Thoracic aorta (tissue), 2 donors: Measurements from ENCODE around the gene SLC6A6. TPM values are rescaled to one million over a fixed set of nuclear protein-coding genes. Genes with fewer than 3 reads are reported as not detected.

ENCODE experiments used
- ATAC-seq: fragments of 150-250 bp; one replicate; pipeline ENCODE4 v1.8.0; 2017; ENCODE audit warnings: low read depth; ENCODE audit not compliant: insufficient number of reproducible peaks, low FRiP score
- DNase-seq: peaks from one replicate; pipeline ENCODE4 v3.0.0-alpha.2; 2020; ENCODE audit warnings: low spot score
- H3K27ac ChIP-seq, 2 donors: fragments of 200-600 bp; sonication (generic); 1 replicate in 1 of 2; 2 replicates in 1 of 2; pipeline ENCODE4 v1.5.1; 2016; ENCODE audit warnings: mild to moderate bottlenecking in 2 of 2, moderate library complexity in 2 of 2
- H3K27me3 ChIP-seq: fragments of 200-600 bp; sonication (generic); replicated peaks from 2 replicates; pipeline ENCODE4 v1.6.0; 2016; ENCODE audit warnings: mild to moderate bottlenecking; ENCODE audit not compliant: insufficient read depth
- H3K36me3 ChIP-seq: fragments of 200-600 bp; sonication (generic); one replicate; pipeline ENCODE4 v1.5.1; 2016
- H3K4me1 ChIP-seq, 2 donors: fragments of 200-600 bp; sonication (generic); 1 replicate in 1 of 2; 2 replicates in 1 of 2; pipeline versions ENCODE4 v1.5.1 to v1.6.0; 2016; ENCODE audit warnings: low read depth in 2 of 2, mild to moderate bottlenecking in 1 of 2; ENCODE audit not compliant: control insufficient read depth in 1 of 2
- H3K4me3 ChIP-seq: fragments of 200-600 bp; sonication (generic); 2 replicates; pipeline ENCODE4 v1.5.1; 2016; ENCODE audit warnings: mild to moderate bottlenecking
- H3K9me3 ChIP-seq: fragments of 200-600 bp; sonication (generic); 2 replicates; pipeline ENCODE4 v1.5.1; 2016
- CTCF ChIP-seq: fragments of 200-600 bp; sonication (generic); IDR thresholded peaks from one replicate; pipeline ENCODE4 v1.5.1; 2019; ENCODE audit warnings: antibody characterized with exemption
- total RNA-seq, 2 donors: library from RNA; depleted of rRNA; stranded (reverse); fragments of >200 nt; gene quantifications; one replicate each; pipeline versions ENCODE4 v1.1.0 to v1.2.3, GENCODE V29; 2016

Gene SLC6A6
- total RNA-seq, 2 donors from 2014 or later = 33.5 to 45.5 TPM

DNA sequence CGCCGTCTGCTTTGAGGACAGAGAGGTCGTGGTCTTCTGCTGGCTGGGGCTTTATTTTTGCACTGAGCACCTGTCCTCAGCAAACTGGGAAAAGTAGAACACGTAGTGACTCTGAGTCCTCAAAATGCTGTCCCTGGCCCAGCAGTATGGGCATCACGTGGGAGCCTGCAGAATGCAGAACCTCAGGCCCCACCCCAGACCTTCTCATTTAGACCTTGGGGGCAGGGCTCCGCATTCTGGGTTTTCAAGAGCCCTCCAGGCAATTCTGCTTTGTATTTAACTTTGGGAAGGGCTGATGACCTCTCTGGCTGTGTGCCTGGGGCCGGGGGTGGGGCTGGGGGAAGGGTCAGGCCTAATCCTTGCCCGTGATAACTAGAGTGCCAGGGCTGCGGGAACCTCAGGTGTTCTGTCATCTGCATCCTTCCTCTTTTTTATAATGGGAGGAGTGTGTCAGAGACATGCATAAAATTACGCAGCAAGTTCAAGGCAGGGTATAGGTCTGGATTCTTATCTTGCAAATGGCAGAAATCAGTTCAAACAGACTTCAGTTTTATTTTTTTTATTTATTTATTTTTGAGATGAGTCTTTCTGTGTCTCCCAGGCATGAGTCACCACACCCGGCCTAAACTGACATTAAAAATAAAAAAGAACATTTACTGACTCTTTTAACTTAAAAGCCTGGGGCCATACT is 11.1 kb downstream of the SLC6A6 start:
- Histone ChIP-seq H3K27ac (no peak overlapping the region), H3K36me3 (peaks cover 8% of the 10 kb centered on the region), H3K4me3 (no peak overlapping the region), H3K9me3 (no peaks in the 10 kb centered on the region), H3K27me3 (no peaks in the 10 kb centered on the region), H3K4me1 (peaks cover 12 to 20% of the 10 kb centered on the region in 2 donors)
- ATAC-seq = no peak
- DNase-seq = no peak
- no peak for TF ChIP-seq CTCF

DNA sequence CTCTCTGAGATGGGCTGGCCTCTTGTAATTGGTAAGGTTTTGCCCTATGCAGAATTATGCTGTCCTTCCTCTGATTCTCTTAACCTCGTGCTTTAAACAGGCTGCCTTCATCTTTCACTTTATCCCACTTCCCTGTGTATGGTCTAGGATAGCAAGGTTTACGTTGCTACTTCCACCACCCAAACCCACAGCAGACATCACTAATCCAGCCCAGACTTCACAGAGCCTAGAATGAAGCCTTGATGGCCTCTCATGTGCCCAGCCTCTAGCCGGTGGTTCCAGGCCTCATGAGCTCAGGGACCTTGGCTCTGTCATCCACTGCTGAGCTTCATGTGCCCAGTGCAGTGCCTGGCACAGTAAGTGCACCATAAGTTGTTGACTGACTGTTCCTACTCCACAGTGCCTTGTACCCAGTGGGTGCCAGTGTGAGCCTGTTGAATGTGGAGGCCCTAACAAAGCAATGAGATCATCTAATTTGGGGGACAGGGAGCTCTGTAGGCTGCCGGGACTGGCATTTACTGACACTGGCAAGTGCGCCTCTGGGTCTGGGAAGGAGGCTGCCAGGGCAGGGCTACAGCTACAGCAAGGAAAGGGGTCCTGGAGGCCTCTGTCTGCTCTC is 12.5 kb downstream of the SLC6A6 start:
- no peaks in the 10 kb centered on the region for H3K27me3 ChIP-seq
- H3K4me1 ChIP-seq = peaks cover 11 to 12% of the 10 kb centered on the region in 2 donors
- no peak for ATAC-seq
- DNase-seq = no peak
- no peak for TF ChIP-seq CTCF
- H3K27ac ChIP-seq = peak overlapping the region in 1 of 2 donors; percentile 46
- H3K36me3 ChIP-seq = peaks cover 8% of the 10 kb centered on the region
- no peak overlapping the region for H3K4me3 ChIP-seq
- no peaks in the 10 kb centered on the region for H3K9me3 ChIP-seq

DNA sequence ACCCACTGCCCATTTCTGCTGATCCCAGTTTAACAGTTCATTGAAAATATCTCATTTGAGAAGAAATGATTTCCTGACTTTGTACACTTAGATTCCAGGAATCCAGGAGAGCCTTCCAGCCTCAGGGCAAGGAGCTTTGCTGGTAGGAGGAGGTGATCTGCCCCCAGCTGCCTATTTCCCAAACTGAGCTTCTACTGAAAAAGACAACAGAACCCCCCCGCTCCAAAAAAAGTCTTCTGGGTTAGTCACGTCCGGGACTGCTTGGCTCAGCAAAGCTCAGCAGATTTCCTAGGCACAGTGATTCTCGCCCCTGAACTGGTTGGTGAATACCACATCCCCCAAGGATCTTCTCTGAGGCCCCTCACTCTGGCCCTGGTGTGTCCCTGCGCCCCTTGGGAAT is 13.1 kb downstream of the SLC6A6 start:
- H3K36me3 ChIP-seq = peaks cover 8% of the 10 kb centered on the region
- no peak for TF ChIP-seq CTCF

DNA sequence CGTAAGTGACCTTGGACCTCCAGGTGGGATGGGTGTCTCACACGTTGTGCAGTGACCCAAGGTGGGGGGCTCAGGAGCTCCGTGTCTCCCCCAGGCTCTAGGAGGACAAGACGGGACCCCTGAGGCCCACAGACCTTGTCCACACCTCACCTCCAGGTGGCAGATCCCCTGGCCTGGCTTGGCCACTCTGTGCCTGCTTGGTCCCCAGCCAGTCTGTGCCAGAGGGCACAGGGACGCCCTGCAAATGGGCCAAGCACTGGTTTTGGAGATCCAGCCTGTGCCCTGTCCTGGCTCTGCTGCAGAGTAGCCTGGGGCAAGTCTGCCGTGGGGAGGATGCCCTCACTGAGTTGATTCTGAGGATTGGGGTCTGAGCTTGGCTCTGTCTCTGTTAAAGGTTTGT is 14.0 kb downstream of the SLC6A6 start:
- Histone ChIP-seq H3K4me3 (no peak overlapping the region), H3K27me3 (no peaks in the 10 kb centered on the region), H3K4me1 (no peaks in the 10 kb centered on the region), H3K9me3 (no peaks in the 10 kb centered on the region), H3K36me3 (peaks cover 6% of the 10 kb centered on the region), H3K27ac (no peak overlapping the region)
- ATAC-seq (no peak), DNase-seq (no peak)
- TF ChIP-seq CTCF = no peak

More for the DNA sequence above, 13.1 kb downstream of the SLC6A6 start:
- peaks cover 6 to 8% of the 10 kb centered on the region in 2 donors for H3K4me1 ChIP-seq
- ATAC-seq = no peak
- H3K27ac ChIP-seq = peak overlapping the region in 1 of 2 donors; percentile 46
- DNase-seq = no peak
- H3K4me3 ChIP-seq = no peak overlapping the region
- no peaks in the 10 kb centered on the region for H3K27me3 ChIP-seq
- H3K9me3 ChIP-seq = no peaks in the 10 kb centered on the region

- Histone ChIP-seq H3K36me3 (peaks cover 5% of the 10 kb centered on the region), H3K27me3 (no peaks in the 10 kb centered on the region), H3K9me3 (no peaks in the 10 kb centered on the region), H3K4me3 (no peak overlapping the region), H3K4me1 (no peaks in the 10 kb centered on the region), H3K27ac (no peak overlapping the region)
- no peak for DNase-seq
- no peak for ATAC-seq
- TF ChIP-seq CTCF = no peak
Measured at GRCh38 chr3:14418296-14419250, 16.2 kb downstream of the SLC6A6 start.
